Spinal cord (tissue), 10 donors: ENCODE measurements around the gene BRAT1. TPM values are rescaled to one million over a fixed set of nuclear protein-coding genes. Genes with fewer than 3 reads are reported as not detected.

Experiments used
- DNase-seq, 6 donors: peaks; one replicate each; pipeline versions ENCODE4 v3.0.0 to v3.0.0-alpha.2; 2013 to 2015; ENCODE audit warnings: low spot score in 6 of 6, low read depth in 4 of 6
- H3K27ac ChIP-seq: one replicate; pipeline ENCODE4 v1.5.1; 2013; ENCODE audit warnings: low read depth, low read length, control low read depth
- H3K27me3 ChIP-seq: one replicate; pipeline ENCODE4 v1.6.1; 2013; ENCODE audit warnings: low read length; ENCODE audit not compliant: control insufficient read depth, insufficient read depth
- H3K36me3 ChIP-seq: one replicate; pipeline ENCODE4 v1.6.1; 2013; ENCODE audit warnings: low read length; ENCODE audit not compliant: control insufficient read depth, insufficient read depth
- H3K4me1 ChIP-seq: one replicate; pipeline ENCODE4 v1.6.1; 2013; ENCODE audit warnings: low read length; ENCODE audit not compliant: control insufficient read depth, insufficient read depth
- H3K4me3 ChIP-seq: one replicate; pipeline ENCODE4 v1.5.1; 2013; ENCODE audit warnings: low read depth, low read length, control low read depth
- H3K9me3 ChIP-seq: one replicate; pipeline ENCODE4 v1.6.1; 2013; ENCODE audit warnings: low read length; ENCODE audit not compliant: control insufficient read depth, insufficient read depth
- WGBS: methylation state at CpG from one replicate; pipeline ENCODE4 v1.1.5; 2013; ENCODE audit warnings: missing lambda C conversion rate; ENCODE audit not compliant: insufficient coverage; 5-methylcytosine and 5-hydroxymethylcytosine counted together
- polyA plus RNA-seq, 2 donors: library from polyadenylated mRNA; unstranded; fragments of 120-200 nt; gene quantifications; one replicate each; pipeline ENCODE4 v1.2.1, GENCODE V29; 2013; ENCODE audit not compliant: insufficient read length in 2 of 2
- total RNA-seq, 2 donors: library from RNA; depleted of rRNA in 1 of 2; stranded (reverse); fragments of 120-200 nt in 1 of 2; fragments of >200 nt in 1 of 2; gene quantifications; one replicate each; pipeline versions ENCODE4 v1.2.3 to v1.2.4, GENCODE V29; 2013 to 2014
- donor health status: healthy.

BRAT1 gene
- total and polyA plus RNA-seq, 4 donors: 18.5 to 49.0 (median 37.6) TPM

GRCh38 chr7:2507208-2507916 is 48.0 kb downstream of the BRAT1 start:
- H3K4me1 ChIP-seq: peaks cover 48% of the 10 kb centered on the region

GRCh38 chr7:2505401-2505800 is 49.9 kb downstream of the BRAT1 start:
- Histone ChIP-seq H3K4me3 (no peak overlapping the region), H3K27ac (no peak overlapping the region), H3K36me3 (peaks cover 4% of the 10 kb centered on the region), H3K27me3 (no peaks in the 10 kb centered on the region), H3K4me1 (peaks cover 31% of the 10 kb centered on the region), H3K9me3 (no peaks in the 10 kb centered on the region)
- 86% methylated on average over 14 of the region's 14 CpGs for WGBS
- no peak for DNase-seq

More at GRCh38 chr7:2507208-2507916, 48.0 kb downstream of the BRAT1 start:
- 89% methylated on average over 26 of the region's 26 CpGs for WGBS
- Histone ChIP-seq H3K36me3 (peaks cover 4% of the 10 kb centered on the region), H3K4me3 (no peak overlapping the region), H3K27ac (no peak overlapping the region), H3K27me3 (no peaks in the 10 kb centered on the region), H3K9me3 (no peaks in the 10 kb centered on the region)
- DNase-seq: no peak

DNA sequence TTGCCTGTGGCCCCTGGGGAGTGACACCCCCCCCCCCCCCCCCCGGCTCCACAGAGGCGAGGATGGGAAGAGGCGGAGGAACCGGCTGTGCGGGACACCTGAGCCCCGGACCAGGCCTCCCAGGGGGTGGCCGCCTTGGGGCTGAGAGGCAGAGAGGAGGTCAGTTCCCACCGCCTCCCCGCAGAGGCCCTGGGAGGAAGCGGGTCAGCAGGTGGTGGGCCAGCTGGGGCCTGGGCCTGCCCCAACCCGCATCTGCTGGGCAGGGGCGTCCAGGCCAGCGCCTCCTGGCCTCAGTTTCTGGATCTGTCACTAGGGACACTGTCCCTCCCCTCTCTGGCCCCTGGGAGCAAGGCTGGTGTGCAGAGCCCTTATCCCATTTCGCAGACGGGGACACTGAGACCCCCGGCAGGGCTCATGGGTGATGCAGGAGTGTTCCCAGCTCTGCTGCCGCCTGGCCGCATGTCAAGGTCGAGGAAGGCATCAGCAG is 50.4 kb downstream of the BRAT1 start:
- WGBS: 82% methylated on average over 15 of the region's 19 CpGs
- Histone ChIP-seq H3K27ac (no peak overlapping the region), H3K36me3 (peaks cover 4% of the 10 kb centered on the region), H3K4me1 (peaks cover 34% of the 10 kb centered on the region), H3K27me3 (no peaks in the 10 kb centered on the region), H3K9me3 (no peaks in the 10 kb centered on the region), H3K4me3 (no peak overlapping the region)
- DNase-seq: no peak

DNA sequence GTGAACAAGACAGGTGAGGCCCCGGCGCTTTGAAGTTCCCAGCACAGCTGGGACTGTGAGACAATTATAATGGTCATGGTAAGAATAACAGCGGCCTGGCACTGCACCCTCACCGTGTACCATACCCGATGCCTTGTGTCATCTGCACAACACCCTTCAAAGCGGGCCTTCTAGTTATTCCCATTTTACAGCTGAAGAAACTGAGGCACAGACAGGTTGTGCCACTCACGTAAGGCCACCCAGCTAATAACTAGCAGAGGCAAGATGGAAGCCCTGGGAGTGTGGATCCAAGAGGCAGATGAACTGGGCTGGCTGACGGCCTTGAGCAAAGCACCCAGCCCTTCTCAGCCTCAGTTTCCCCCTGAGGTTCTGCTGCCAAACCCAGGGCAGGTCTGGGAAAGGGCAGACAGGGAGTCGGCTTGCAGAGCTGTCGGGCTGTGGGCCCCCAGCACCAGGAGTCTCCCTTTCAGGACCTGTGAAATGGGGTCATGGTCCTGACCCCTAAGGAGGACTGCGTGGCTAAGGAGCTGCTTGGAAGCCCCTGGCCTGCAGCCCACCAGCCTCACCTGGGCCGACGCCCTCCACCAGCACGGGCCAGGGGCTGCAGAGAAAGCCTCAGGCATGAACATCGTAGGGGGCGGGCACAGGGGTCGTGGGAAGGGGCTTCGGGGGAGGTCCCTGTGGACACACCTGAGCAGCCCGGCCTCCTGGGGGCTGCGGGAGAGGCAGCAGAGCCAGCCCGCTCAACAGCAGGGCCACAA is 51.0 kb downstream of the BRAT1 start:
- 87% methylated on average over 16 of the region's 21 CpGs for WGBS

DNA sequence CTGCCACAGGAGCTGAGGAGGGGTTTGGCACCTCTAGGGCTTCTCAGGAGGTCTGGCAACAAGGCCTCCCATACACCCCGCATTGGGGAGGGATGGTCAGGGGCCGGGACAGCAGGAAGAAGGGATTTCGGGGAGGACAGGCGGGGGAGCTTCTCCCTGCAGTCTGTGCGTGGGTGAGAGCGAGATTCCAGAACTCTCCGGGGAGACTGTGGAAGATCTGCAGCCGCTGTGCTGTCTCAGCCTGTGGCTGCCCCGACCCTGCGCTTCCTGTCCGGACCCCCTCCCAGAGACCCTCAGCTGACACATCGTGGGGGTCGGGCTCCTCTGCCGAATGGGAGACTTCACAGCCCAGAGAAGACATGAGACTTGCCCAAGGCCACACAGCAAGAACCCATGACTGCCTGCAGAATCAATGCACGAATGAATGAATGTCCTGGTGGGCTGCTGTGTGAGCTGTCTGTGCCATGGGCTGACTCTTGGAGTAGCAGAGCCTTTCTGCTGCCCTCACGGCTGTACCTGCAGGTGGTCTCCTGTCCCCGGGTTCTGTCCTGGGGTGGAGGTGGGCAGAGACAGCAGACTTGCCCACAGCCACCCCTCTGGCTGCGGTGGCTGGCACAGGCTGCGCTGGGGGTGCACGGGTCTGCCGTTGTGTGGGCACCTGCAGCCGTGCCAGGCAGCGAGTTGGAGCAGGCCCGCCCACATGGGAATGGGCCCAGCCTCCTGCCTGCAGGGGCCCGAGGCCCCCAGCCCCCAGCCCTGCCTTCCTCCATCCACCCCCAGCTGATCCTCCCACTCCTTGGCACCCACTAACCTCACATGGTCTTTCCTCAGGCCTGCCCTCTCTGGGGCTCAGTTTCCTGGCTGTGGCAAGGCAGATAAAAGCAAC is 52.0 kb downstream of the BRAT1 start:
- H3K4me1 ChIP-seq: peaks cover 38% of the 10 kb centered on the region
- no peaks in the 10 kb centered on the region for H3K9me3 ChIP-seq
- WGBS: 82% methylated on average over 19 of the region's 25 CpGs
- H3K4me3 ChIP-seq: no peak overlapping the region
- peaks cover 10% of the 10 kb centered on the region for H3K36me3 ChIP-seq
- H3K27me3 ChIP-seq: no peaks in the 10 kb centered on the region
- DNase-seq: no peak
- no peak overlapping the region for H3K27ac ChIP-seq

More for the DNA sequence above, 51.0 kb downstream of the BRAT1 start:
- no peaks in the 10 kb centered on the region for H3K9me3 ChIP-seq
- H3K4me3 ChIP-seq: no peak overlapping the region
- H3K27ac ChIP-seq: no peak overlapping the region
- H3K36me3 ChIP-seq: peaks cover 4% of the 10 kb centered on the region
- H3K27me3 ChIP-seq: no peaks in the 10 kb centered on the region
- peaks cover 38% of the 10 kb centered on the region for H3K4me1 ChIP-seq
- DNase-seq: no peak

DNA sequence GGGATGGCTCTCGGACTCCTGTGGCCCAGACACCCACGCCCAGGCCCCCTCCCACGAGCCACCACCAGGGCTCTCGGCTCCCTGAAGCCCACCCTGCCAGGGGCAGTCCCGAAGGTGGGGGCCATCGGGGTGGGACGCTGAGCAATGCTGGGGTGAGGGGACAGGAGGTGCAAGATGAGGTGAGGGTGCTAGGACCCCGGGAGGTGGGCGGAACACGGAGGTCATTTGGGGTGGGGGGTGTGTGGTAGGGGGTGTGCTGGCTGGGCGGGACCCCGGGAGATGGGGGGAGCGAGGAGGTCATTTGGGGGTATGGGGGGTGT is 52.7 kb downstream of the BRAT1 start:
- 82% methylated on average over 9 of the region's 13 CpGs for WGBS
- no peaks in the 10 kb centered on the region for H3K27me3 ChIP-seq
- no peaks in the 10 kb centered on the region for H3K9me3 ChIP-seq

GRCh38 chr7:2501947-2502646 is 53.2 kb downstream of the BRAT1 start:
- no peak overlapping the region for H3K27ac ChIP-seq
- no peak for DNase-seq
- H3K9me3 ChIP-seq: no peaks in the 10 kb centered on the region
- peaks cover 10% of the 10 kb centered on the region for H3K36me3 ChIP-seq
- no peaks in the 10 kb centered on the region for H3K27me3 ChIP-seq
- WGBS: 95% methylated on average over 9 of the region's 9 CpGs
- no peak overlapping the region for H3K4me3 ChIP-seq
- peaks cover 44% of the 10 kb centered on the region for H3K4me1 ChIP-seq

More for the DNA sequence above, 52.7 kb downstream of the BRAT1 start:
- Histone ChIP-seq H3K36me3 (peaks cover 10% of the 10 kb centered on the region), H3K27ac (no peak overlapping the region), H3K4me1 (peaks cover 39% of the 10 kb centered on the region), H3K4me3 (no peak overlapping the region)
- DNase-seq: no peak

GRCh38 chr7:2500701-2501100 is 54.6 kb downstream of the BRAT1 start:
- H3K9me3 ChIP-seq: no peaks in the 10 kb centered on the region
- H3K4me3 ChIP-seq: no peak overlapping the region
- H3K27me3 ChIP-seq: no peaks in the 10 kb centered on the region
- no peak for DNase-seq
- H3K27ac ChIP-seq: no peak overlapping the region
- peaks cover 53% of the 10 kb centered on the region for H3K4me1 ChIP-seq
- H3K36me3 ChIP-seq: peaks cover 10% of the 10 kb centered on the region
- 91% methylated on average over 8 of the region's 12 CpGs for WGBS
